ENCODE data around the gene PLEKHM1.

PLEKHM1 gene

DNA sequence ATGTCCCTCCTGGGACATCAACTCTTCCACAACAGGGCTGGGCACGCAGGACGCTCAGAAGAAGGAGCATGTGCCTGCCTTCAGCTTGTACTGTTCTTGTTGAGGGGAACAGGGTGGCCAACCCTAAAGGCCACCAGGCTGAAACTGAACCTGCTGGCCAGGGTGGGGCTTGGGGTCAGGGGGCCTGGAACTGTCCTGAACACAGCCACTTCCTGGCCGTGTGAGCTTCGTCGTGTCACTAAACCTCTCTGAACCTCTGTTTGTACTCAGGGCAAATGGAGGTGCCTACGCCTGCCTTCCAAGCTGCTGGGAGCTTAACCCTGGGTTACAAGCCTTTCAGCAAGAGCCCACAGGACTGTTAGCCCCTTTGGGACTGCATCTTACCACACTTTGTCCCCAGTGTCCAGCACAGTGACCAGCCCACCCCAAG is 64.5 kb downstream of the PLEKHM1 start:
- no peak for DNase-seq

DNA sequence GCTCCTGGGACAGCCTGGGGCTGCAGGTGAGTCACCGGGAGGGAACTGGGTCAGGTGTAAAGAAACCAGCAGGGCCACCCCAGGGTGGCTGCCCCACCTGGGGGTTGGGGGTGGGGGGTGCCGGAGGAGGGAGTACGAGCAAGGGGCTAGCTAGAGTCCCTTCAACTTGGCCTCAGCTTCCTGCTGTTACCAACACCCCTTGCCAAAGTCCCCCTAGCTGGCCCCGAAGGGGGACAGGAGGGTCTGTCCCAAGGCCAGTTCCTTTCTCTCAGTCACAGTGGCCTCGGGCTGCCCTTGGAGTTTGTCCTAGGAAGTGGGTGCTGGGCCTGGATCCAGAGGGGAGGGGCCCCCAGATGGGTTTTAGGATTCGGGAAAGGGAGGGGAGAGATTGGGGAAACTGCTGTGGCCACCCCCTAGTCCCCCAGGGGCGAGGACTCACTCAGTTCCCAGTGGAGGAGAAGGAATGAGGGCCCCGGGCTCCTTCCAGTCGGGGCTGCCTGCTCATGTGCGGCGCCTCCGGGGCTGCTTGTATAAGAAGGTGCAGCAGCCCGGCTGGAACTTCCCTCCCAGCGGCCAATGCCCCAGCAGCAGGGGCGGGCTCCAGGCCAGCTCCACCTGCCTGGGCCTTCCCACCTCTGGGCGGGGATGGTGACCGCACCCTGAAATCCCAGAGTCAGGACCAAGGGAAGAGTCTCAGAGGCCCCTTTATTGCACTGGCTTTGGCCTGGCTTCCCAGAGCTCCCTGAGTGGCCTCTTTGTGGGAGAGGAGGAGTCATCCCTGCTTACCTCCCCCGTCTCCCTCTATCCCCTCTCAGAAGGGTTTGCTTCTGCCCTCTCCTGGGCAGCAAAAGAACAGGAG is 65.2 kb downstream of the PLEKHM1 start:
- DNase-seq: no peak

DNA sequence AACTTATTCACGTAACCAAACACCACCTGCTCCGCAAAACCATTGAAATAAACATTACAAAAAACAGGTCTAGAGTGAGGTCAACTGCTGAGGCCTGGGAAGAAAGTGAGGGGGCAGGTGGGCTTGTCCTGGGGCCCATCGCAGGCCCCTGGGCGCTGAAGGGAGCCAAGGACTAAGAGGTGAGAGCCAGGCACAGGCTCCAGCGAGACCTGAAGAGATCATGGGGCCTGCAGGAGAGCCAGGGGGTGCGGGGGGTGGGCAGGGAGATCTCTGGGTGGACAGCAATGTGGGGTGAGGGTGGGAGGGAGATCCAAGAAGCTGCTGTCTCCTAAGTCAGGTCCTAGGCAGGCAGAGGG is 65.8 kb downstream of the PLEKHM1 start:
- no peak for DNase-seq

DNA sequence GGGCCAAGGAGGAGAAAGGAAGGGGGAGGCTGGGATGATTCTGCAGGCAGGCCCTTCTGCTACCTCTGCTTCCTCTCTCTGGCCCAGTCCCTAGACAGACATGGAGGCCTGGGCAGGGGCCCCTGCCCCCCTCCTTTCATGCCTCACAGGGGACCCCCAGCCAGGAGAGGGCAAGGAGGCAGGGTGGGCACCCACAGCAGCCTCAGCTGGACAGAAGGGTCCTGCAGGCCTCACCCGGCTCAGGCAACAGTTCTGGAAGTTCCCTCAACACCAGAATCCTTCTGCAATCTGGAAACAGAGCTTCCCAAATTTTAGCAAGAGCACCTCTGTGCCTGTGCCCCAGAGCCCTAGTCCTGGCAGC is 66.6 kb downstream of the PLEKHM1 start:
- no peak for DNase-seq

DNA sequence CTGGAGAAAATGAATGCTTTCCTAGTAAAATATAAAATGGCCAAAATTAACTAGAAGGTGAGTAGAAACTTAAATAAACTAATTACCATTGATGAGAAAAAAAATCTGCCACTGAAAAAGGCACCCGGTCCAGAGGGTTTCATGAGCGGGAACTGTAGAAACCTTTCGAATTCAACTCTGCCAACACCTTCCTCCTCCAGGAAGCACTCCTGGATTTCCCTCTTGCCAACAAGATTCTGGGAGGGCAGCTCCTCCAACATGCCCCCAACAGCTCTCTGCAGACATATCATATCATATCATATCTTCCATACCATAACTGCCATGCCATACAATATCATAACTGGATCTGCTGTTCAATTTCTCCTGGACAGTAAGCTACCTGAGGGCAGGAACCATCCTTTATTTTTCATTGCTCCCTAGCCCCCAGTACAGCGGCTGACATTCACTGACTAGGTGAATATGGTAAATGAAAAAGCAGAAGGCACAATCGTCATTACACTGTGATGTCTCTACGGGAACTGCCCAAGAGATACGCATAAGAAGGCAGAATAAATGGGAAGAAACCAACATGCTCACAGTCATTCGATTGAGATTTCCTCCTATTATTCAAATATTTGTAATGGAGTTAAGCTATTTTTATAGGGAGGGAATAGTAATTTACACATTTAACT is 67.1 kb downstream of the PLEKHM1 start:
- no peak for DNase-seq

DNA sequence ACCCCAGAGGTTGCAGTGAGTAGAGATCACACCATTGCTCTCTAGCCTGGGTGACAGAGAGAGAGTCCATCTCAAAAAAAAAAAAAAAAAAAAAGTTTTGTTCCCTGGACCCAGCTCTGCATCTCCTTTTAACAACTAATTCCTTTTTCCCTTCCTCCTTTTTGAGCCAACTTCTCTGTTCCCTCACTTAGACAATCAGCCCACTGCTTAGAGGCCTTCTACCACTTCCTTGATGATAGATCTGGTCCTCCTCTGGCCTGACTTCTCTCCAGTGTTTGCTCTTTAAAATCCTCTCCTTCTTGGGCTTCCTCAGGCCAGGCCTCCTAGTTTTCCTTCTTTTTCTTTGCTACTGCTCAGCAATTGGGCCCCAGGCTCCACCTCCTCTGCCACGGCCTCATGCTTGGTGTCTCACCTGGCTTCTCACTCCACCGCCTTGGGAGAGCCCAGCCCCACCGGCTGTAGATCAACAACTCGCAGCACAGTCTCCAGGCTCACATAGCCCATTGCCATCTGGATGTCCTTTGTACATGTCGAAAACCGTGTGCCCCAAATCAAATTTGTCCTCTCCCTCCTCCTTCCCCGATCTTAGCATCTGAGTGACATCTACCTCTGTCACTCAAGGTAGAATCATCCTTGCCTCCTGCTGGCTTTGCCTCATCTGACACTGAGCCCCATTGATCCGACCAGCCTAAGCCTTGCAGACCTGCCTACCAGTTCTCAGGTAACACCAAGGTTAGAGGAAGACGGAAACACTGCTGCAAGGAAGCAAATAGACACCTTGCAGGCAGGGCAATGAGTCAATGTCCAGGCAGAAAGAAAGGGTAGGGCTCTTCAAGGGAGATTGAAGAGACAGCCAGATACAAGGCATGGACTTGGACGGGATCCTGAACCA is 75.3 kb downstream of the PLEKHM1 start:
- peak; percentile 16 for DNase-seq

DNA sequence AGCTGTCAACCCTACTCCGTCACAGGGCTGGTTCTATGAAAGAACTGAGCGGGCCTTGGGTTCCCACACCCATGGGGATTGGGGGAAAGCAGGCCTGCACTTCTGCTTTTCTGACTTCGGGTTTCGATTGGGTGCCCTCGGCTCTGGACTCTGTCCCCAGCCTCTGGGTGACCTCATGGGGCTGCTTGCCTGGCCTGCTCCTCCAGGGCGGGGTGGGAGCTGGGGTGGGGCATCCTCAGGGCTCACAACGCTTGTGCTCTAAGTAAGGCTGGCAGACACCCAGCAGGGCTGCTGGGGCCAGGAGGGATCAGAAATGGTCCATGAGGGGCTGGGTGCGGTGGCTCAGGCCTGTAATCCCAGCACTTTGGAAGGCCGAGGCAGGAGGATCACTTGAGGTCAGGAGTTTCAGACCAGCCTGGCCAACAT is 77.0 kb downstream of the PLEKHM1 start:
- peak; percentile 41 for DNase-seq

DNA sequence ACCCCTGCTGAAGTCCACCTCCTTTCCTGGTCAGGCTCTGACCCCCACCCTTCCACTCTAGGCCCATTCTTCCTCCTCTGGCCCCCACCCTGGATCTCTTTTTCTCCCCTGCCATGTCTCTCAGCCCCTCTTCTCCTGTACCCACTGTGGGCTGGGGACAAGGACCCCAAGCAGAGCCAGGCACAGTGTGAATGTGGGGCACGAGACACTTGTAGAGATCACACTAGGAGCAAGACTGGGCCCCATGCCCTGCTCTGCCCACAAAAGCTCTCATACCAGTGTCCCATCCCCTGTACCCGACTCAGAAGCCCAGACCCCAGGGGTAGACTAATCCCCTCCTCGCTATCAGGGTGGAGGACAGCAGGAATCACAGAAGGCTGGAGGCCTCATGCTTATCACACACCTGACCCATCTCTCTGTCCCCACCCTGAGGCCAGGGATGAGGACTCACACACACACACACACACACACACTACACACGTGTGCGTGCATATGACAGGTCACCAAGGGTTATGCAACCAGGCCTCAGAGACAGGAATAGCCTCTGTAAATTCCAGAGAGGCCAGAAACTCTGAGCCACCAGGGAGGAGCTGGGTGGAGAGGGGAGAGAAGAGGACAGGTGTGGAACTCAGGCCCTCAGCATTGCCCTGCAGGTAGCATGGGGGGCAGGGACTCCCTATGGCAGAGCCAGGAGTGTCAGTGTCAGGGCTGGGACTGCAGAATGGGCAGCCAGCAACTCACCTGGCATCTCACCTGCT is 79.0 kb downstream of the PLEKHM1 start:
- DNase-seq: peak; percentile 23

DNA sequence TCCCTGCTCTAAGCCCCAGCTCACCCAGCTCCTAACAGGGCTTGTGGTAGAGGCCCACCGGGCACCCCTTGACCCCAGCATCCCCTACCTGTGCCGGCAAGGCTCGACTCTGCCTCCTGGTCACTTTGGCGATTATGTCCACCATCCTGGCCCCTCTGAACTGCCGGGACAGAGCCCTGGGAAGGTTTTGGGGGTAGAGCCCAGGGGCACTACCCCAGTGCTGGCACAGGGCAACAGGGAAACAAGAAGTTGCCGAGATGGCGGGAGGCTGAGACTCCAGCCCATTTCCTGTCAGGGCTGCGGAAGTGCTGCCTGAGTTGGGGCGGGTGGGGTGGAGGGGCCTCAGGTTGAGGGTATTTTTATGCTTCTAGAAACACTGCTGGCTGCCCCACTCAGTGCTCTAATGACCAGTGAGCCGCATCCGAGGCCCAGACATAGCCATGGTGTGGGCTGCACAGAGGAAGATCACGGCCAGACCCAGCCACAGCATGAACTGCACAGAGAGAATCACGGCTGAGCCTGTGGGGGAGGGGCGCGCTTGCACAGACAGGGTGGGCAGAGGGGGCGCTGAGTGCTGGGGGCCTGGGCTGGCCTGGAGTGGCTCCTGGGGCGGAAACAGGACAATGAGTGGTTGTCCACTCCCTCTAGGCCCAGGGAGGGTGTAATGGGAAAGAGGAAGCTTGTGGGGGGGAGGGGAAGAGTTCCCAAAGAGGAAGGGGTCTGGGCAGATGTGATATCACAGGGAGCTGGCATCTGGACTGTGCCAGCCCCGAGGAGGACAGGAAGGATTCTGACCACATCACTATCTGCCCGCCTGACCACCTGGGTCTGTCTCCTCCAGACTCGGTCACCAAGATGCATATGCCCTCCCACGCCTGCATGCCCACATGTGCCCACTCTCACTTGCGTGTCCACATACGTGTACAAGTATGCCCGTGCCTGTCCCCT is 80.1 kb downstream of the PLEKHM1 start:
- DNase-seq: peak; percentile 46

DNA sequence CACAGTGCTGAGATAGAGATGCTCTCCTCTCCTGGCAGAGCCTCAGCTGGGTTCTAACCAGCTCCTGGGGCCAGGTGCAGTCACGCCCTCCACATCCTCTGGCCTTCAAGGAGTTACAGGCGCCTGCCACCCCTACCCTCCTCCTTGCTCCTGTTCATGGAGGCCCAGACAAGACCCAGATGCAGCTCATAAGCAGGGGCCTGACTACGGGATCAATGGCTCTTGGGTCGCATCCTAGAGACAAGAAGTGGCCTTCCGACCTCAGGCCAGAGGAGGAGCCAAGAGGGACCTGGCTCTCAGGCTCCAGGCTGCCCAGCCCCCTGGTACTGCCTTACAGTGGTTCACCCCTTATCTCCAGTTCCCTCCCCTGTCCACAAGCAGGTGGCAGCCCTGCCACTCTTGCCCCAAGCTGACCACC is 80.9 kb downstream of the PLEKHM1 start:
- peak; percentile 29 for DNase-seq

DNA sequence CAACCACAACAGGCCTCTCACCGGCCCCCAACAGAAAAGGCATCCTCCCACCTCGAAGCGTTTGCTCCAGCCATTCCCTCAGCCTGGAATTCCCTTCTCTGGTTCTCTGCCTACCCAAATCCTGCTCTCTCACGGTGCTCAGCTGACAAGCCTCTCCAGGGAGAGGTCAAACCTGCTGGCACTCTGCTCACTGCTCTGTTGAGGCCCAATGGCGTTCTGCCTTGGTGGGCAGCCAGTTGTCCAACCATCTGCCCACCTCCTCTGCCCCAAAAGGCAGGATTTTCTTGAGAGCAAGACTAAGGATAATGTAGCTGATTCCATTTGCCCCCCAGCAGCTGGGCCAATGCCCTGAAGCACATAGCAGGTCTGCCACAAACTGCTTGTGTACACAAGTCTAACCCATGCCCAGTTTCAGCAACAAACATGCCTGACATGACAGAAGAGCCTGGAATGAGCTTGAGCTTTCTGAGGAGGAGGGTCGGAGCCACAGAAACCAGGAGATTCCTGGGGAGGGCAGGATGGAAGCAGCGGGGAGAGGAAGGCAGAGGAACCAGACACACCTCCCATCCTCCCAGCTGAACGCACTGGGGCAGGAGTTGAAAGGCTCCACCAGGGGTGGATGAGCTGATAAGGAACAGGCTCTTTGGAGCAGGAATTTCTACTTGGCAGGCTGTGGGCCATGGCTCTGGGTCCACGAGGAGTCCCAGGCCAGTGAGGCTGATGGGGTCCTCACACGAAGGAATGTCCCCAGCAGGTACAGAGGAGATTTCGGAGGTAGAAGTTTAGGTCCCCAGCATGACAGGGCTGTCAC is 81.7 kb downstream of the PLEKHM1 start:
- peak; percentile 37 for DNase-seq

DNA sequence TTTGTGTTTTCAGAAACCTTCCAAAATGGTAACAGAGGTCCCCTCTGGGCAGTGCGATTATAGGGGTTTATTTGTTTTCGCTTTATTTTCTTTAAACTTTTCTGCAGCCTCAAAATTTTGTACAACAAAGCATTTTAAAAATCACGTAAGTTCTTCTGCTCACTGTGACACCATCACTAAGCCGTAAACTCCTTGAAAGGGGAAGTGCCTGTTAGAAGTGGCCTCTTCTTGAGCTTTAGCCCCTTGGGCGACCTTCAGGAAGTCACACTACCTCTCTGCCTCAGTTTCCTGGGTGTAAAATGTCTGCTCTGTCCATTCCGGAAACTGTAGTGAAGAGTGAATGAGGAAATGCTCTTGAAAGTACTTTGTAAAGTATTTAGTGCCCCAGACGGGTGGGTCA is 84.4 kb downstream of the PLEKHM1 start:
- peak; percentile 4 for DNase-seq

DNA sequence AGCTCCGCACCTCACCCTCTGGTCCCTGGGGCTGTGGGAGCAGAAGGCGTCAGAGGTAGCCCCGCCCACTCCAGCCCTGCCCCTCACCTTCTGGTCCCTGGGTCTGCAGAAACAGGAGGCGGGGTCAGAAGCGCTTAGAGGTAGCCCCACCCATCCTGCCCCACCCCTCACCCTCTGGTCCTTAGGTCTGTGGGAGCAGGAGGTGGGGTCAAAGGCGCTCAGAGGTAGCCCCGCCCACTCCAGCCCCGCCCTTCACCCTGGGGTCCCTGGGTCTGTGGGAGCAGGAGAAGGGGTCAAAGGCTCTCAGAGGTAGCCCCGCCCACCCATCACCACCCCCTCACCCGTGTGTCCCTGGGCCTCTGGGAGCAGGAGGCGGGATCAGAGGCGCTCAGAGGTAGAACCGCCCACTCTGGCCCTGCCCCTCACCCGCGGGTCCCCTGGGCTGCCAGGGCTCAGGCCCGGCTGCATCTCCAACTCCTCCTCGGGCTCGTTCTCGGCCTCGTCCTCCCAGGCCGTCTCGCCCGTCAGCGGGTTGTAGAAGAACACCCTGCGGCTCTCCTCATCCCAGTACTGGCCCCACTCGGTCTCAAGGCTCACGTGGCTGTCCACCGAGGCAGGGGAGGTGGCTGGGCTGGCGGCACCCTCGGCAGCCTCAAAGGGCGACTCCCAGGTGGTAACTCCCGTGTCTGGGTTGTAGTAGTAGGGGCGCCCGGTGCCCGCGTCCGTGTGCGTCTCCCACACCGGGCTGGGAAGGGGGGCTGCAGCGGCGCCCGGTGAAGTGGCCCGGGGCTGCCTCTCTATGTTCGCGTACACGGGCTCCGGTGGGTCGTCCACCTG is 85.1 kb downstream of the PLEKHM1 start:
- DNase-seq: peak; percentile 45

DNA sequence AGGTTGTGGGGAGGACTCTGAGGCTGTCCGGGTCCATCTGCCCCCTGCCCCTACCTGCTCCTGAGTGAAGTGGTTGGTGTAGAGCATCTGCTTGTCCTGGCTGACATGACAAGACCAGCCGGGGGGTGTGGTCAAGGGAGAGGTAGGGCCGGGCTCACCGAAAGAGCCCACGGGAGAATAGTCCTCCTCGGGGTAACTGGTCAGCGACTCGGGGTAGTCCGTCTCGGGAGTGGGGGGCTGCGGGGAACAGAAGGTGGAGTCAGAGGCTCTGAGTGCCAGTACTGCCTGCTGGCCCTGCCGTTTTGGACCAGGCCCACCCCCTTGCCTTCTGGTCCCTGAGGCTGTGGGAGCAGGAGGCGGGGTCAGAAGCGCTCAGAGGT is 85.7 kb downstream of the PLEKHM1 start:
- no peak for DNase-seq

DNA sequence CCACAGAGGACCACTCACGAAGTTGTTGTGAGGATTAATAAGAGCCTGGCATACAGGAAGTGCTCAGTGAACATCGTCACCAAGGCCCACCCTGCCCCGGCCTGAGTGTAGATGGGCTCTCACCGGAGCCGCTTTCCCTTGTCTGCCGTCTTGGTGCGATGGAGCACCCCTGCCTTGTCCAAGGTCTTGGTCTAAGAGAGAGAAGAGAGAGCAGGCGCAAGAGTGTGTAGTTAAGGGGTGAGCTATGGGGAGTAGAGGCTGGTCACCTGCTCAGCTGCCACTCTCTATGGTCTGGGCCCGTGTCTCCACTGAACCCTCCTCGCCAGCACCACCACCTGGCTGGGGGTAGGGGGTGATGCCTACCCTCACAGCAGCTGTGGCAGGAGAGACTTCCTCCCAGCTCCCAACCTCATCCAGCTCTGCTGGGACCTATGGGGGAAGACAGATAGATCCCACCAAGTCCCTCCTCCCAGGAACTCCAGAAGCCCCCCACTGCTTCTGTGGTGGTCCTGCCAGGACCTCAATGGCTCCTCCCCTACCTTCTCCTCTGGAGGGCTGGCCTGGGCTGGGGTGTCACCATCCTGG is 86.5 kb downstream of the PLEKHM1 start:
- no peak for DNase-seq

DNA sequence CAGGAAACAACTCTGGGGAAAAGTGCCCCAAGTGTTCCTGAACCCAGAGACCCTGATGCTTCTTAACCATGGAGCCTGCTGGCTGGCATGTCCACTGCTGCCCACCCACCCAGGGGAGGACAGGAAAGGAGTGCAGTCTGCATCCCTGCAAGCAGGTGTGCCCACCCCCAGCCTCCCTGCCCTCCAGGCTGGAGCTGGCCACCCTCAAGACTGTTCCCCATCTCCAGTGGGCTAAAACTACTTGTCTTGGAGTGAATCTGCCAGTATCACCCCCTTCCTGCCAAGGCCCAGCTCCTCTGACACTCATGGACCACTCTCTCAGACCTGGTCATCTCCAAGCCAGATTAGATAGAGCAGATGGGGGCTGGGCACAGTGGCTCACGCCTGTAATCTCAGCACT is 87.6 kb downstream of the PLEKHM1 start:
- peak; percentile 6 for DNase-seq

DNA sequence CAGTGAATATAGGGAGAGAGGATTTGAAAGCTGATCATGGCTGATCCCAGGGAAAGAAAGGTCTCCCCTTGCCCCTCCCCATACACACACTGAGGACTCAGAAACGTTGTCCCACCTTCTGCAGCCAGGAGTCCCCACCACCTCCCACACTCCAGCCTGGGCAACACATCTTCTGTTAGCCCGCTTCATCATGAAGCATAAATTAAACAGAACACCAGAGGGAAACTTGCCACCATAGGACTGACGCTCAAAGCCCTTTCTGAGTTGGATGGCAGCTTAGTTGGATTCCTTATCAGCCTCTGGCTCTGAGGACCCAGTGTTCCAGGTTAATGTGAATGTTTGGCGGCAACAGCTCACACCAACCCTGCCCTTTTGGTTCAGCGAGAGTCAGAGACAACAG is 91.7 kb downstream of the PLEKHM1 start:
- DNase-seq: no peak

DNA sequence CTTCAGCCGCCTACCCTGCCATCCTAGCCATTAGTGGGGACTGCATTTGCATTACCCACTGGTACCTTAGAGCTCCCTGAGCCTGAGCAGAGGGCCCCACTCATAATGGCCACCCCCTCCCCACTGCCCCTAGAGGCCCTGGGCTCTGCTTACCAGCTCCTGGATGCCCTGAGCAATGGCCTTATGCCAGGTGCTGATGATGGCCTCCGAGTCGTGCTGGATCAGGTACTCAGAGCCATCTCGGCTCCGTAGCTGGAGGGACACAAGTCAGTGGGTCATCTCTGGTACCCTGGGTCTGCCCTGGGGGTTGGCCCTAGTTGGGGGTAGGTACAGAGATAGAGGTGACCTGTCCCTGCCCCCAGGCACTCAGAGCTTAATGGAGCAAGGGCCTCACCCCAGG is 92.7 kb downstream of the PLEKHM1 start:
- no peak for DNase-seq

DNA sequence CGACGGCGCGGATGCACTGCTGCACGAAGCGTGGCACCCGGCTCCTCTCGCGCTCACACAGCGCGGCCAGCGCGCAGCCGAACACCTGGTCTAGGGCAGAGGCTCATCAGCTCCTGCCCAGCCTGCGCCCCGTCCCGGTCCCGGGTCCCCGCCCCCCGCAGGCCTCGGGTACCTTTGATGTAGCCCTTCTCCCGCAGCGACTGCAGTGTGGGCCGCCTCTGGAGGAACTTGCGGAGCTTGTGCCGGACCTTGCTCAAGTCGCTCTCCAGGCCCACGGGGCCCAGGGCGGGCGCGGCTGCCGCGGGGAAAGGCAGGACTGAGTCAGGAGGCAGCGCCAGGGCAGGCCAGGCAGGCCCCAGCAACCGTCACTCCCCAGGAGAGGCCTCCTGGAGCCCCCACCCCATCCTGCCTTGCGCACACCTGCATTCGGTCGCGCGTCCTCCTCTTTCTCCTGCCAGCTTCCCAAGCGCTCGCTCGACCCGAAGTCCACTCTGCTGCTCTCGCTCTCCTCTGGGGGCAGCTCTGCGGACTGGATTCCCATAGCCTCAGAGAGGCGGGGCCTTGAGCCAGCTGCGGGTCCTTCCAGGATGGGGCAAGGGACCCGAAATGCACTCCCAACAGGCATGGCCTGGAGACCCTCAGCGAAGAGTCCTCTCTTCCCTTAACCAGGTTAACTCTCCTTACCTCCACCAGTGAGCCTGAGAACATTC is 93.9 kb downstream of the PLEKHM1 start:
- no peak for DNase-seq
